Ascending aorta (tissue), 2 donors: Measurements from ENCODE around the gene SLC25A45. TPM values are rescaled to one million over a fixed set of nuclear protein-coding genes. Genes with fewer than 3 reads are reported as not detected.

Experiments
- DNase-seq, 2 donors: peaks; one replicate each; pipeline ENCODE4 v3.0.0-alpha.2; 2019; ENCODE audit warnings: low spot score in 2 of 2
- H3K27ac ChIP-seq, 2 donors: fragments of 200-600 bp; sonication (generic); one replicate each; pipeline ENCODE4 v1.5.1; 2016 to 2017; ENCODE audit warnings: mild to moderate bottlenecking in 1 of 2
- H3K27me3 ChIP-seq: fragments of 200-600 bp; sonication (generic); one replicate; pipeline ENCODE4 v1.5.1; 2017
- H3K36me3 ChIP-seq, 2 donors: fragments of 200-600 bp; sonication (generic); one replicate each; pipeline ENCODE4 v1.5.1; 2016
- H3K4me1 ChIP-seq, 2 donors: fragments of 200-600 bp; sonication (generic); one replicate each; pipeline ENCODE4 v1.5.1; 2016 to 2017; ENCODE audit warnings: mild to moderate bottlenecking in 1 of 2
- H3K4me3 ChIP-seq, 2 donors: fragments of 200-600 bp; sonication (generic); one replicate each; pipeline ENCODE4 v1.5.1; 2016 to 2017; ENCODE audit warnings: mild to moderate bottlenecking in 1 of 2
- H3K9me3 ChIP-seq, 2 donors: fragments of 200-600 bp; sonication (generic); one replicate each; pipeline ENCODE4 v1.5.1; 2016
- CTCF ChIP-seq, 3 experiments: fragments of 200-600 bp in 2 of 3; fragments of 450-650 bp in 1 of 3; sonication (generic) in 2 of 3; IDR thresholded peaks; one replicate each; pipeline ENCODE4 v1.5.1; 2016 to 2019; ENCODE audit warnings: antibody characterized with exemption in 3 of 3, mild to moderate bottlenecking in 1 of 3, moderate library complexity in 1 of 3
- intact Hi-C: fragments of 100-400 bp; cut with DNase I; formaldehyde crosslinking; loops from one replicate; pipeline ENCODE4 v1.15.1; 2023
- total RNA-seq: library from RNA; depleted of rRNA; stranded (reverse); fragments of >200 nt; gene quantifications from one replicate; pipeline ENCODE4 v1.1.0, GENCODE V29; 2016

The SLC25A45 gene
- total RNA-seq, 1 donor from 2014 or later: 11.4 TPM

- Histone ChIP-seq H3K36me3 (peaks cover 36 to 62% of the 10 kb centered on the region in 2 donors), H3K4me3 (peak overlapping the region; percentile 56 to 80), H3K27ac (peak overlapping the region; percentile 66 to 78), H3K4me1 (peaks cover 7 to 39% of the 10 kb centered on the region in 2 donors), H3K9me3 (no peaks in the 10 kb centered on the region), H3K27me3 (no peaks in the 10 kb centered on the region)
- DNase-seq: peak in 1 of 2 donors; percentile 64
- intact Hi-C loops: no loop called here
- TF ChIP-seq CTCF (IDR thresholded peaks at IDR 0.05): no peak
These were observed 46.7 kb upstream of the SLC25A45 start for GRCh38 chr11:65429068-65429681.

- Histone ChIP-seq H3K36me3 (peaks cover 37 to 62% of the 10 kb centered on the region in 2 donors), H3K4me3 (peak overlapping the region; percentile 56 to 80), H3K27me3 (no peaks in the 10 kb centered on the region), H3K9me3 (no peaks in the 10 kb centered on the region), H3K27ac (peak overlapping the region; percentile 5 to 99), H3K4me1 (peaks cover 4 to 33% of the 10 kb centered on the region in 2 donors)
- no peak for TF ChIP-seq CTCF (IDR thresholded peaks at IDR 0.05)
- DNase-seq: peak in 1 of 2 donors; percentile 70
- intact Hi-C loops: no loop called here
These were observed 46.2 kb upstream of the SLC25A45 start for GRCh38 chr11:65428578-65429067.

- peak in 1 of 2 donors; percentile 69 for DNase-seq
- Histone ChIP-seq H3K36me3 (peaks cover 37 to 62% of the 10 kb centered on the region in 2 donors), H3K4me3 (peak overlapping the region; percentile 56 to 80), H3K4me1 (peaks cover 4 to 29% of the 10 kb centered on the region in 2 donors), H3K27ac (peak overlapping the region; percentile 5 to 99), H3K9me3 (no peaks in the 10 kb centered on the region), H3K27me3 (no peaks in the 10 kb centered on the region)
- intact Hi-C loops: no loop called here
- no peak for TF ChIP-seq CTCF (IDR thresholded peaks at IDR 0.05)
These were observed 45.5 kb upstream of the SLC25A45 start for GRCh38 chr11:65427691-65428577.

GRCh38 chr11:65426839-65427690 lies 44.6 kb upstream of the SLC25A45 start:
- Histone ChIP-seq H3K36me3 (peaks cover 37 to 59% of the 10 kb centered on the region in 2 donors), H3K27me3 (no peaks in the 10 kb centered on the region), H3K4me3 (peak overlapping the region; percentile 56 to 80), H3K4me1 (peaks cover 4 to 22% of the 10 kb centered on the region in 2 donors), H3K9me3 (no peaks in the 10 kb centered on the region), H3K27ac (peak overlapping the region; percentile 97 to 99)
- intact Hi-C loops: no loop called here
- DNase-seq: peak in 1 of 2 donors; percentile 74
- TF ChIP-seq CTCF (IDR thresholded peaks at IDR 0.05): no peak
